GM12878 (cell line): ENCODE measurements around the gene UBE2G2. TPM values are rescaled to one million over a fixed set of nuclear protein-coding genes. Genes with fewer than 3 reads are reported as not detected.

Experiments
- ATAC-seq: fragments of 200-7000 bp; cut with Tn5 transposase; 3 replicates; pipeline ENCODE4 v1.9.1; 2020; ENCODE audit warnings: mild to moderate bottlenecking, moderate library complexity
- BruUV-seq: library from RNA; stranded (reverse); fragments of 400-500 nt; replicated peaks from 2 replicates; lab custom pipeline; 2021; lab: Mats Ljungman, UMichigan
- CTCF ChIA-PET: fragments of 300-600 bp; sonication (Branson Sonifier 250); formaldehyde crosslinking; extraction: SDS; loops from one replicate; lab custom pipeline; 2021; ENCODE audit warnings: inconsistent platforms; lab: Yijun Ruan, JAX
- POLR2A ChIA-PET: fragments of 350-600 bp; formaldehyde crosslinking; extraction: SDS; loops from one replicate; lab custom pipeline; 2021; ENCODE audit warnings: inconsistent platforms; lab: Charles Lee
- RAD21 ChIA-PET: fragments of 300-600 bp; sonication (Branson Sonifier 250); formaldehyde crosslinking; loops from one replicate; lab custom pipeline; 2023; ENCODE audit warnings: antibody characterized with exemption; ENCODE audit not compliant: unreplicated experiment; lab: Charles Lee
- SMC1A ChIA-PET: fragments of 300-600 bp; sonication (Branson Sonifier 250); formaldehyde crosslinking; loops from one replicate; lab custom pipeline; 2023; ENCODE audit not compliant: unreplicated experiment, uncharacterized antibody; lab: Charles Lee
- DNase-seq: peaks from one replicate; pipeline ENCODE4 v3.0.0-alpha.2; 2011; ENCODE audit warnings: low read depth, low spot score
- FAIRE-seq: peaks from 3 replicates; lab custom pipeline; 2011; peaks lifted over from hg19 to GRCh38; lab: Jason Lieb, UNC
- H2AFZ ChIP-seq: 2 replicates; pipeline ENCODE4 v1.6.0; 2011; ENCODE audit warnings: low read depth, low read length, control low read depth; ENCODE audit not compliant: control insufficient read depth
- H3K27ac ChIP-seq: 2 replicates; pipeline ENCODE4 v1.5.1; 2011; ENCODE audit warnings: control low read depth; ENCODE audit not compliant: control insufficient read depth, insufficient read depth
- H3K27me3 ChIP-seq, 2 experiments: replicated peaks in 1 of 2; 2 replicates each; pipeline versions ENCODE4 v1.6.0 to v1.6.1; 2011; ENCODE audit warnings: low read length in 1 of 2; ENCODE audit not compliant: control insufficient read depth in 2 of 2, insufficient read depth in 2 of 2
- H3K36me3 ChIP-seq, 2 experiments: 2 replicates each; pipeline ENCODE4 v1.5.1; 2011; ENCODE audit warnings: low read length in 1 of 2; ENCODE audit not compliant: control insufficient read depth in 2 of 2, insufficient read depth in 2 of 2
- H3K4me1 ChIP-seq: 2 replicates; pipeline ENCODE4 v1.6.1; 2011; ENCODE audit warnings: mild to moderate bottlenecking, low read length, moderate library complexity, mixed read lengths; ENCODE audit not compliant: control insufficient read depth, insufficient read depth
- H3K4me2 ChIP-seq: 2 replicates; pipeline ENCODE4 v1.6.0; 2011; ENCODE audit warnings: control low read depth; ENCODE audit not compliant: control insufficient read depth, insufficient read depth
- H3K4me3 ChIP-seq: fragments of 200-600 bp; sonication (generic); 2 replicates; pipeline ENCODE4 v1.5.1; 2016
- H3K79me2 ChIP-seq: 2 replicates; pipeline ENCODE4 v1.6.0; 2011; ENCODE audit warnings: low read length; ENCODE audit not compliant: control insufficient read depth, insufficient read depth
- H3K9ac ChIP-seq: 2 replicates; pipeline ENCODE4 v1.8.0; 2011; ENCODE audit warnings: low read length, control low read depth, mixed read lengths; ENCODE audit not compliant: control insufficient read depth, insufficient read depth
- H3K9me3 ChIP-seq: replicated peaks from 3 replicates; pipeline ENCODE4 v1.5.1; 2011; ENCODE audit warnings: mild to moderate bottlenecking, low read length; ENCODE audit not compliant: control insufficient read depth, insufficient read depth
- H4K20me1 ChIP-seq: 2 replicates; pipeline ENCODE4 v1.6.0; 2011; ENCODE audit not compliant: control insufficient read depth, insufficient read depth
- CBX5 ChIP-seq: sonication (generic); IDR thresholded peaks from 2 replicates; pipeline ENCODE4 v1.6.1; 2016; ENCODE audit warnings: low read depth, moderate library complexity, mild to moderate bottlenecking, inconsistent platforms
- CHD2 ChIP-seq: IDR thresholded peaks from 2 replicates; pipeline ENCODE4 v1.6.1; 2011; ENCODE audit warnings: low read depth, low read length, improper control_type of control experiment, borderline replicate concordance
- CTCF ChIP-seq, 3 experiments: IDR thresholded peaks in 2 of 3; conservative IDR thresholded peaks in 1 of 3; 2 replicates each; pipeline ENCODE4 v1.5.1; 2011; ENCODE audit warnings: low read depth in 3 of 3, low read length in 3 of 3, mild to moderate bottlenecking in 3 of 3, control low read depth in 2 of 3, moderate library complexity in 2 of 3, inconsistent platforms in 1 of 3, mixed read lengths in 1 of 3; ENCODE audit not compliant: control insufficient read depth in 2 of 3, insufficient read depth in 1 of 3; ENCODE audit errors: extremely low read depth in 1 of 3
- CUX1 ChIP-seq: IDR thresholded peaks from 2 replicates; pipeline ENCODE4 v1.6.1; 2012; ENCODE audit warnings: improper control_type of control experiment, low read depth, low read length; ENCODE audit not compliant: insufficient replicate concordance
- ESRRA ChIP-seq: IDR thresholded peaks from 2 replicates; pipeline ENCODE4 v1.6.1; 2012; ENCODE audit warnings: mild to moderate bottlenecking, low read length, improper control_type of control experiment
- NFYA ChIP-seq: IDR thresholded peaks from 2 replicates; pipeline ENCODE4 v1.6.1; 2011; ENCODE audit warnings: low read depth, mild to moderate bottlenecking, low read length, improper control_type of control experiment, borderline replicate concordance
- NR2C2 ChIP-seq: IDR thresholded peaks from 2 replicates; pipeline ENCODE4 v1.6.1; 2011; ENCODE audit warnings: borderline replicate concordance, low read depth; ENCODE audit not compliant: control insufficient read depth, insufficient read length
- RB1 ChIP-seq: fragments of 450-650 bp; formaldehyde crosslinking; IDR thresholded peaks from 2 replicates; pipeline ENCODE4 v1.6.1; 2017; ENCODE audit warnings: mild to moderate bottlenecking, borderline replicate concordance
- SP1 ChIP-seq: IDR thresholded peaks from one replicate; pipeline ENCODE4 v1.6.1; 2011; ENCODE audit warnings: low read depth, low read length
- SRF ChIP-seq, 2 experiments: IDR thresholded peaks; 2 replicates each; pipeline ENCODE4 v1.6.1; 2011; ENCODE audit warnings: low read depth in 2 of 2, low read length in 2 of 2, mild to moderate bottlenecking in 1 of 2, moderate library complexity in 1 of 2
- ZBTB40 ChIP-seq: fragments of 450-650 bp; IDR thresholded peaks from 2 replicates; pipeline ENCODE4 v1.6.1; 2016; ENCODE audit warnings: mild to moderate bottlenecking, moderate library complexity, borderline replicate concordance
- ZNF217 ChIP-seq: fragments of 450-650 bp; IDR thresholded peaks from 2 replicates; pipeline ENCODE4 v1.6.1; 2017; ENCODE audit warnings: antibody characterized with exemption, mild to moderate bottlenecking
- WGBS: methylation state at CpG from one replicate; pipeline ENCODE4 v1.1.6; 2016; ENCODE audit warnings: low lambda C conversion rate; ENCODE audit not compliant: insufficient replicate concordance, insufficient coverage; ENCODE audit errors: missing lambda C conversion rate; 5-methylcytosine and 5-hydroxymethylcytosine counted together
- in situ Hi-C: fragments of 300-500 bp; cut with MboI; formaldehyde crosslinking; loops from 9 replicates; pipeline ENCODE4 v1.14.3; 2018; ENCODE audit warnings: mixed read lengths
- intact Hi-C: fragments of 100-400 bp; cut with micrococcal nuclease; formaldehyde crosslinking; loops from one replicate; pipeline ENCODE4 v1.14.2; 2022; ENCODE audit not compliant: unreplicated experiment
- polyA plus RNA-seq, 11 experiments: library from polyadenylated mRNA; depleted of rRNA in 4 of 11; unstranded in 6 of 11; stranded (reverse) in 5 of 11; fragments of >200 nt; fragmentation: Nextera tagmentation in 4 of 11; fragmentation: Illumina TruSeq in 1 of 11; extraction: Ambion mirVana in 4 of 11; extraction: Trizol in 1 of 11; gene quantifications; 1 replicate in 1 of 11; 2 replicates in 10 of 11; pipeline versions ENCODE4 v1.2.1 to v1.2.3, GENCODE V29; 2011 to 2016; ENCODE audit warnings: inconsistent platforms in 2 of 11, missing spikeins in 2 of 11, low read depth in 1 of 11
- total RNA-seq, 4 experiments: library from RNA; depleted of rRNA in 3 of 4; stranded (reverse); fragments of >200 nt in 3 of 4; fragmentation: Illumina TruSeq in 1 of 4; extraction: Trizol in 1 of 4; gene quantifications; 2 replicates each; pipeline versions ENCODE4 v1.2.1 to v1.2.3, GENCODE V29; 2013 to 2021

The UBE2G2 gene
- total and polyA plus RNA-seq, 10 of the 15 experiments (the other 5 are each of a cell fraction or from before 2014, with no cell fraction given) = 27.0 to 139 (median 75.9) TPM

GRCh38 chr21:44848821-44849521 lies 47.4 kb upstream of the UBE2G2 start:
- ChIA-PET RAD21 (no interaction called here), POLR2A (no interaction called here), SMC1A (no interaction called here), CTCF (no interaction called here)
- H3K9me3 ChIP-seq = no peaks in the 10 kb centered on the region
- no peak for DNase-seq
- H4K20me1 ChIP-seq = no peaks in the 10 kb centered on the region
- no peaks in the 10 kb centered on the region for H3K79me2 ChIP-seq
- intact Hi-C loops = no loop called here
- no peak overlapping the region for H3K4me2 ChIP-seq
- no peak overlapping the region for H3K4me3 ChIP-seq
- peaks cover 0 to 20% of the 10 kb centered on the region in 2 experiments; a peak in 2 of 4 replicates for H3K36me3 ChIP-seq
- FAIRE-seq = no peak
- WGBS = 95% methylated on average over 35 of the region's 36 CpGs
- no peaks in the 10 kb centered on the region; the same call in 1 of the 2 replicates for H3K4me1 ChIP-seq
- ATAC-seq = no peak
- no peaks in the 10 kb centered on the region; a peak in 1 of 4 replicates for H3K27me3 ChIP-seq
- no peak overlapping the region for H2AFZ ChIP-seq
- H3K27ac ChIP-seq = no peak overlapping the region
- no TSS peak for BruUV-seq
- in situ Hi-C loops = no loop called here
- no peak overlapping the region for H3K9ac ChIP-seq
- TF ChIP-seq ZNF217 = no peak
- no peak for TF ChIP-seq CTCF (IDR thresholded peaks at IDR 0.05 in 2 of 3, conservative IDR thresholded peaks at IDR 0.05 in 1 of 3; ENCODE audit: control insufficient read depth in 2 of 3, extremely low read depth in 1 of 3, insufficient read depth in 1 of 3, low read depth in 3 of 3, low read length in 3 of 3)
- no peak for TF ChIP-seq ESRRA
- no peak for TF ChIP-seq RB1
- no peak for TF ChIP-seq CHD2
- no peak for TF ChIP-seq CUX1
- no peak for TF ChIP-seq NFYA
- no peak for TF ChIP-seq ZBTB40
- TF ChIP-seq SP1 = no peak
- no peak for TF ChIP-seq NR2C2
- no peak for TF ChIP-seq CBX5
- TF ChIP-seq SRF (IDR thresholded peaks at IDR 0.05; ENCODE audit: low read depth in 2 of 2, low read length in 2 of 2) = no peak
